Measurements from ENCODE around the gene SHISAL1.
"Not testable (repeated sequence)": the region's sequence is repeated elsewhere in the genome, so short reads cannot be mapped to it uniquely, and the experiment has no call there.

SHISAL1 gene

GRCh38 chr22:44325718-44326490 is 13.2 kb upstream of the SHISAL1 start:
- H3K36me3 ChIP-seq (ENCODE audit: insufficient read depth, low read length), result no peaks in the 10 kb centered on the region
- H3K27ac ChIP-seq (ENCODE audit: low read length), result no peak overlapping the region
- H2AFZ ChIP-seq (ENCODE audit: low read depth, low read length), result 0 out of 2 replicates have a peak overlapping the region, but pooled peaks have one; percentile 55
- no peaks in the 10 kb centered on the region for H3K79me2 ChIP-seq (ENCODE audit: insufficient read depth, low read length)
- peak overlapping the region; percentile 53 for H3K4me2 ChIP-seq (ENCODE audit: insufficient read depth, low read length)
- H3K9me3 ChIP-seq (ENCODE audit: insufficient read depth, low read length, severe bottlenecking), result no peaks in the 10 kb centered on the region
- DNase-seq, result no peak
- H4K20me1 ChIP-seq (ENCODE audit: insufficient read depth, low read length), result no peaks in the 10 kb centered on the region
- peaks cover 5% of the 10 kb centered on the region; the same call in 1 of the 2 replicates for H3K4me1 ChIP-seq (ENCODE audit: insufficient read depth, low read length)
- no peak for TF ChIP-seq CTCF (IDR thresholded peaks at IDR 0.05; ENCODE audit: borderline replicate concordance, extremely low read depth, low read length, poor library complexity, severe bottlenecking)
- TF ChIP-seq EZH2 (IDR thresholded peaks at IDR 0.05; ENCODE audit: borderline replicate concordance, low read depth, low read length, severe bottlenecking), result no peak
- no peak overlapping the region for H3K9ac ChIP-seq (ENCODE audit: low read depth, low read length)
- ATAC-seq (ENCODE audit: insufficient read depth, low read depth), result no peak
- H3K27me3 ChIP-seq (ENCODE audit: insufficient read depth, low read length, poor library complexity), result peaks cover 9% of the 10 kb centered on the region
- peak overlapping the region; percentile 2 to 47; a peak in 3 of 4 replicates for H3K4me3 ChIP-seq (ENCODE audit: low read depth in 1 of 2, low read length in 2 of 2)

GRCh38 chr22:44323140-44323790 is 10.5 kb upstream of the SHISAL1 start:
- H3K4me1 ChIP-seq (ENCODE audit: insufficient read depth, low read length); H4K20me1 ChIP-seq (ENCODE audit: insufficient read depth, low read length); ATAC-seq (ENCODE audit: insufficient read depth, low read depth); H3K9me3 ChIP-seq (ENCODE audit: insufficient read depth, low read length, severe bottlenecking); H2AFZ ChIP-seq (ENCODE audit: low read depth, low read length); H3K36me3 ChIP-seq (ENCODE audit: insufficient read depth, low read length); H3K27ac ChIP-seq (ENCODE audit: low read length); H3K79me2 ChIP-seq (ENCODE audit: insufficient read depth, low read length); H3K4me2 ChIP-seq (ENCODE audit: insufficient read depth, low read length); DNase-seq; H3K27me3 ChIP-seq (ENCODE audit: insufficient read depth, low read length, poor library complexity); H3K4me3 ChIP-seq (ENCODE audit: low read depth in 1 of 2, low read length in 2 of 2); H3K9ac ChIP-seq (ENCODE audit: low read depth, low read length): not testable (repeated sequence)

- Histone ChIP-seq H3K9me3 (ENCODE audit: insufficient read depth, low read length, severe bottlenecking) (no peaks in the 10 kb centered on the region), H4K20me1 (ENCODE audit: insufficient read depth, low read length) (no peaks in the 10 kb centered on the region), H3K4me2 (ENCODE audit: insufficient read depth, low read length) (no peak overlapping the region), H3K27ac (ENCODE audit: low read length) (no peak overlapping the region), H3K27me3 (ENCODE audit: insufficient read depth, low read length, poor library complexity) (no peaks in the 10 kb centered on the region), H3K4me1 (ENCODE audit: insufficient read depth, low read length) (no peaks in the 10 kb centered on the region), H2AFZ (ENCODE audit: low read depth, low read length) (no peak overlapping the region), H3K4me3 (ENCODE audit: low read depth in 1 of 2, low read length in 2 of 2) (no peak overlapping the region), H3K9ac (ENCODE audit: low read depth, low read length) (no peak overlapping the region), H3K36me3 (ENCODE audit: insufficient read depth, low read length) (no peaks in the 10 kb centered on the region), H3K79me2 (ENCODE audit: insufficient read depth, low read length) (no peaks in the 10 kb centered on the region)
- DNase-seq, result no peak
- no peak for ATAC-seq (ENCODE audit: insufficient read depth, low read depth)
- TF ChIP-seq EZH2 (IDR thresholded peaks at IDR 0.05; ENCODE audit: borderline replicate concordance, low read depth, low read length, severe bottlenecking) (no peak), CTCF (IDR thresholded peaks at IDR 0.05; ENCODE audit: borderline replicate concordance, extremely low read depth, low read length, poor library complexity, severe bottlenecking) (no peak)
Measured at GRCh38 chr22:44319685-44320084, 6.9 kb upstream of the SHISAL1 start.

GRCh38 chr22:44318751-44319150 is 6.0 kb upstream of the SHISAL1 start:
- TF ChIP-seq EZH2 (IDR thresholded peaks at IDR 0.05; ENCODE audit: borderline replicate concordance, low read depth, low read length, severe bottlenecking) (no peak), CTCF (IDR thresholded peaks at IDR 0.05; ENCODE audit: borderline replicate concordance, extremely low read depth, low read length, poor library complexity, severe bottlenecking) (no peak)
- H3K4me1 ChIP-seq (ENCODE audit: insufficient read depth, low read length), result no peaks in the 10 kb centered on the region
- no peak for ATAC-seq (ENCODE audit: insufficient read depth, low read depth)
- DNase-seq, result no peak
- no peak overlapping the region for H3K4me3 ChIP-seq (ENCODE audit: low read depth in 1 of 2, low read length in 2 of 2)
- no peaks in the 10 kb centered on the region for H3K27me3 ChIP-seq (ENCODE audit: insufficient read depth, low read length, poor library complexity)
- no peaks in the 10 kb centered on the region for H3K79me2 ChIP-seq (ENCODE audit: insufficient read depth, low read length)
- H3K9ac ChIP-seq (ENCODE audit: low read depth, low read length), result no peak overlapping the region
- no peak overlapping the region for H3K27ac ChIP-seq (ENCODE audit: low read length)
- no peaks in the 10 kb centered on the region for H3K9me3 ChIP-seq (ENCODE audit: insufficient read depth, low read length, severe bottlenecking)
- no peak overlapping the region for H2AFZ ChIP-seq (ENCODE audit: low read depth, low read length)
- no peak overlapping the region for H3K4me2 ChIP-seq (ENCODE audit: insufficient read depth, low read length)
- H3K36me3 ChIP-seq (ENCODE audit: insufficient read depth, low read length), result no peaks in the 10 kb centered on the region
- no peaks in the 10 kb centered on the region for H4K20me1 ChIP-seq (ENCODE audit: insufficient read depth, low read length)
